ENCODE results near the gene REC8.

DNA sequence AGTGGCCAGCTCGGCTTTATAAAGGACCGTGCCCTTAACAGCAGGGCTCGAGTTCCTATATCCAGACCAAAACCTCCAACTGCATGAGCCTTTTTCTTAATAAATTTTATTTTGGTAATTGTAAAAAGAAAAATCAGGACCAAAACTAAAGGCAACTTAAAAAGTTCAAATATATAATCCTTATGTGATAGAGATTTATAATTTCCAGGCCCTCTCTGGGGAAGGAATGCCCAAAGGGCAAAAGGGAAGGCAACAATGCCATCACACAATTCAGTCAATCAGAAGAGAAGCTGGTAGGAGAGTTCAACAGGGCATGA, 17.1 kb downstream of the REC8 start:
- TF ChIP-seq, protein P1, sequence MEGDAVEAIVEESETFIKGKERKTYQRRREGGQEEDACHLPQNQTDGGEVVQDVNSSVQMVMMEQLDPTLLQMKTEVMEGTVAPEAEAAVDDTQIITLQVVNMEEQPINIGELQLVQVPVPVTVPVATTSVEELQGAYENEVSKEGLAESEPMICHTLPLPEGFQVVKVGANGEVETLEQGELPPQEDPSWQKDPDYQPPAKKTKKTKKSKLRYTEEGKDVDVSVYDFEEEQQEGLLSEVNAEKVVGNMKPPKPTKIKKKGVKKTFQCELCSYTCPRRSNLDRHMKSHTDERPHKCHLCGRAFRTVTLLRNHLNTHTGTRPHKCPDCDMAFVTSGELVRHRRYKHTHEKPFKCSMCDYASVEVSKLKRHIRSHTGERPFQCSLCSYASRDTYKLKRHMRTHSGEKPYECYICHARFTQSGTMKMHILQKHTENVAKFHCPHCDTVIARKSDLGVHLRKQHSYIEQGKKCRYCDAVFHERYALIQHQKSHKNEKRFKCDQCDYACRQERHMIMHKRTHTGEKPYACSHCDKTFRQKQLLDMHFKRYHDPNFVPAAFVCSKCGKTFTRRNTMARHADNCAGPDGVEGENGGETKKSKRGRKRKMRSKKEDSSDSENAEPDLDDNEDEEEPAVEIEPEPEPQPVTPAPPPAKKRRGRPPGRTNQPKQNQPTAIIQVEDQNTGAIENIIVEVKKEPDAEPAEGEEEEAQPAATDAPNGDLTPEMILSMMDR (conservative IDR thresholded peaks at IDR 0.05 in 1 of 2, IDR thresholded peaks at IDR 0.05 in 1 of 2; ENCODE audit: extremely low read depth in 1 of 2, insufficient read depth in 1 of 2, low read depth in 1 of 2, low read length in 2 of 2): no peak
- TF ChIP-seq EZH2 (IDR thresholded peaks at IDR 0.05; ENCODE audit: borderline replicate concordance, low read length): no peak
